ENCODE results near the gene SYT1. TPM values are rescaled to one million over a fixed set of nuclear protein-coding genes. Genes with fewer than 3 reads are reported as not detected.
A peak's percentile ranks its signal among the peaks of the same experiment; 100 is the strongest.

Gene SYT1
- total RNA-seq, 3 donors from 2014 or later = 1.4 to 11.8 (median 2.0) TPM

- intact Hi-C loops (cut with DNase I, micrococcal nuclease) = no loop called here
- no peaks in the 10 kb centered on the region for H3K36me3 ChIP-seq (ENCODE audit: low read depth)
- H3K4me3 ChIP-seq = no peak overlapping the region
- TF ChIP-seq CTCF (IDR thresholded peaks at IDR 0.05) = no peak
- ATAC-seq (peak; percentile 70), DNase-seq (no peak)
- H3K4me1 ChIP-seq (ENCODE audit: low read depth) = no peaks in the 10 kb centered on the region
- no peaks in the 10 kb centered on the region for H3K9me3 ChIP-seq
These were observed 73.9 kb downstream of the SYT1 start for GRCh38 chr12:78938341-78939084.

- intact Hi-C loops (cut with DNase I, micrococcal nuclease) = no loop called here
- H3K9me3 ChIP-seq = no peaks in the 10 kb centered on the region
- H3K4me1 ChIP-seq (ENCODE audit: low read depth) = no peaks in the 10 kb centered on the region
- ATAC-seq = no peak
- no peak overlapping the region for H3K4me3 ChIP-seq
- TF ChIP-seq CTCF (IDR thresholded peaks at IDR 0.05) = no peak
- DNase-seq = no peak
- no peaks in the 10 kb centered on the region for H3K36me3 ChIP-seq (ENCODE audit: low read depth)
These were observed 85.0 kb downstream of the SYT1 start for GRCh38 chr12:78949532-78949931.

- Histone ChIP-seq H3K9me3 (no peaks in the 10 kb centered on the region), H3K36me3 (ENCODE audit: low read depth) (no peaks in the 10 kb centered on the region), H3K4me3 (no peak overlapping the region), H3K4me1 (ENCODE audit: low read depth) (no peaks in the 10 kb centered on the region)
- intact Hi-C loops (cut with DNase I, micrococcal nuclease) = no loop called here
- DNase-seq (no peak), ATAC-seq (no peak)
- TF ChIP-seq CTCF (IDR thresholded peaks at IDR 0.05) = no peak
These were observed 87.4 kb downstream of the SYT1 start for GRCh38 chr12:78951803-78952551.

- H3K9me3 ChIP-seq = no peaks in the 10 kb centered on the region
- no peak overlapping the region for H3K4me3 ChIP-seq
- no peaks in the 10 kb centered on the region for H3K4me1 ChIP-seq (ENCODE audit: low read depth)
- intact Hi-C loops (cut with DNase I, micrococcal nuclease) = no loop called here
- DNase-seq (no peak), ATAC-seq (no peak)
- H3K36me3 ChIP-seq (ENCODE audit: low read depth) = no peaks in the 10 kb centered on the region
- no peak for TF ChIP-seq CTCF (IDR thresholded peaks at IDR 0.05)
These were observed 88.0 kb downstream of the SYT1 start for GRCh38 chr12:78952552-78952929.

- TF ChIP-seq CTCF (IDR thresholded peaks at IDR 0.05) = no peak
- Histone ChIP-seq H3K4me1 (ENCODE audit: low read depth) (no peaks in the 10 kb centered on the region), H3K9me3 (no peaks in the 10 kb centered on the region), H3K4me3 (no peak overlapping the region), H3K36me3 (ENCODE audit: low read depth) (no peaks in the 10 kb centered on the region)
- DNase-seq = no peak
- intact Hi-C loops (cut with DNase I, micrococcal nuclease) = no loop called here
- ATAC-seq = no peak
These were observed 94.4 kb downstream of the SYT1 start for GRCh38 chr12:78958941-78959340.
